GM12875 (cell line): ENCODE measurements around the gene ATXN7L3B.

Experiments
- H3K4me3 ChIP-seq: one replicate; pipeline ENCODE4 v1.5.1; 2011; ENCODE audit warnings: low read depth, low read length, control low read depth
- CTCF ChIP-seq: IDR thresholded peaks from 2 replicates; pipeline ENCODE4 v1.5.1; 2011; ENCODE audit warnings: low read depth, mild to moderate bottlenecking, control low read depth, inconsistent platforms, low read length, moderate library complexity, borderline replicate concordance; ENCODE audit not compliant: insufficient read depth

The ATXN7L3B gene

GRCh38 chr12:74551291-74551690, 13.7 kb downstream of the ATXN7L3B start:
- TF ChIP-seq CTCF = no peak
- H3K4me3 ChIP-seq = no peak overlapping the region

GRCh38 chr12:74552201-74552600, 14.6 kb downstream of the ATXN7L3B start:
- 0 out of 2 replicates have a peak, but pooled peaks have one; percentile 4 for TF ChIP-seq CTCF

GRCh38 chr12:74559728-74560127, 22.1 kb downstream of the ATXN7L3B start:
- TF ChIP-seq CTCF = no peak
- no peak overlapping the region for H3K4me3 ChIP-seq

More at GRCh38 chr12:74552201-74552600, 14.6 kb downstream of the ATXN7L3B start:
- H3K4me3 ChIP-seq = no peak overlapping the region

- no peak overlapping the region for H3K4me3 ChIP-seq
- no peak for TF ChIP-seq CTCF
These were observed 26.3 kb downstream of the ATXN7L3B start for GRCh38 chr12:74563927-74564326.

GRCh38 chr12:74578486-74578885, 40.9 kb downstream of the ATXN7L3B start:
- no peak for TF ChIP-seq CTCF
- H3K4me3 ChIP-seq = no peak overlapping the region

- H3K4me3 ChIP-seq = no peak overlapping the region
- no peak for TF ChIP-seq CTCF
These were observed 41.8 kb downstream of the ATXN7L3B start for GRCh38 chr12:74579446-74579845.

GRCh38 chr12:74579981-74580380, 42.3 kb downstream of the ATXN7L3B start:
- TF ChIP-seq CTCF = no peak
- no peak overlapping the region for H3K4me3 ChIP-seq
